ENCODE results near the gene GPR158. TPM values are rescaled to one million over a fixed set of nuclear protein-coding genes. Genes with fewer than 3 reads are reported as not detected.

Gene GPR158
- total and polyA plus RNA-seq, 2 of the 8 experiments (the other 6 are each of a cell fraction or from before 2014, with no cell fraction given) = 0.14 to 0.78 TPM

DNA sequence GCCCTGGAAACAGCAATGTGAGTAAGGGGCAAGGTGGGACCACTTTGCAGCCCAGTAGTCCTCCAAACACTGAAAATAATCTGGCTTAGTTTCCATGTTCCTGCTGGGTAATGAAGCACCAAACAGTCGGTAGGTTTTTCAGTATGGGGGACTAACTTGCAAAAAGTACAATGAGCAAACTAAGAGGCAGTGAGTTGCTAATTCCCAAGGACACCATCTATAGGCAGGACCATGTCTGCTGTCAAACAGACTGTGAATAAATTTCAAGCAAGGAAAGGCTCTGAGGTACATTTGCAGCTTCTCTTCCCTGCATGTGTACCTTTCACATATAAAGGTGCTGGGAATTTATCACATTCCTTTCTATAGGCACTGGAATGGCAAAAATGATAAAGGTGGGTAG is 327.7 kb downstream of the GPR158 start:
- no peak overlapping the region for H3K9ac ChIP-seq (replicated peaks in 1 of 4; ENCODE audit: extremely low read depth in 1 of 4, low read depth in 3 of 4, low read length in 3 of 4)
- ChIA-PET CTCF (ENCODE audit: partially characterized antibody) (interaction anchor here (1.2 kb wide), 1 partner anchor 20 kb away, joined by 3 read pairs; no protein-coding TSS in a partner anchor), POLR2A (ENCODE audit: partially characterized antibody) (no interaction called here)
- H2BK120ac ChIP-seq (replicated peaks; ENCODE audit: low read depth, low read length) = no peak overlapping the region
- no peaks in the 10 kb centered on the region for H3K36me3 ChIP-seq (ENCODE audit: control insufficient read depth in 2 of 4, insufficient read depth in 4 of 4, low read length in 3 of 4)
- no peak overlapping the region for H3K23ac ChIP-seq (ENCODE audit: insufficient read length)
- no peak overlapping the region for H4K91ac ChIP-seq (replicated peaks; ENCODE audit: insufficient read length, low read length)
- no peaks in the 10 kb centered on the region; the same call in 1 of the 2 replicates for H3K23me2 ChIP-seq (ENCODE audit: low read depth, low read length)
- H3K4me2 ChIP-seq (ENCODE audit: insufficient read depth in 1 of 2, low read depth in 2 of 2, low read length in 2 of 2) = no peak overlapping the region; a peak in 1 of 4 replicates
- H3K56ac ChIP-seq (replicated peaks; ENCODE audit: insufficient read length, low read depth, low read length) = no peak overlapping the region
- no peak overlapping the region for H3K27ac ChIP-seq (ENCODE audit: low read depth, low read length)
- no peaks in the 10 kb centered on the region for H3K27me3 ChIP-seq (replicated peaks in 1 of 4; ENCODE audit: control insufficient read depth in 3 of 4, extremely low read depth in 1 of 4, insufficient read depth in 3 of 4, low read length in 3 of 4)
- no peak overlapping the region for H3K18ac ChIP-seq (ENCODE audit: extremely low read depth, low read length)
- H3K4me3 ChIP-seq (ENCODE audit: extremely low read depth in 1 of 4, insufficient read depth in 2 of 4, low read depth in 3 of 4, low read length in 4 of 4) = no peak overlapping the region
- H4K8ac ChIP-seq (ENCODE audit: extremely low read depth, insufficient read depth, low read length) = no peak overlapping the region
- no peaks in the 10 kb centered on the region for H4K20me1 ChIP-seq (replicated peaks in 1 of 2; ENCODE audit: control insufficient read depth in 1 of 2, insufficient read depth in 2 of 2, low read length in 2 of 2)
- FAIRE-seq (no peak), DNase-seq (ENCODE audit: low read depth in 1 of 2, low spot score in 2 of 2) (no peak)
- H2BK5ac ChIP-seq (ENCODE audit: low read depth, low read length) = no peak overlapping the region
- H2BK20ac ChIP-seq (ENCODE audit: low read length) = no peak overlapping the region
- no peaks in the 10 kb centered on the region for H3K79me2 ChIP-seq (ENCODE audit: control insufficient read depth in 1 of 2, insufficient read depth in 2 of 2, low read length in 2 of 2)
- H2AFZ ChIP-seq (ENCODE audit: low read length) = no peak overlapping the region
- no peak overlapping the region for H2AK5ac ChIP-seq (ENCODE audit: low read depth, low read length)
- no peak overlapping the region for H2BK15ac ChIP-seq (ENCODE audit: low read length)
- no peak for TF ChIP-seq EP300 (IDR thresholded peaks at IDR 0.05; ENCODE audit: borderline replicate concordance in 1 of 2, low read depth in 2 of 2, low read length in 2 of 2)
- no peak for TF ChIP-seq POLR2AphosphoS5 (IDR thresholded peaks at IDR 0.05; ENCODE audit: low read depth, low read length)
- no peak for TF ChIP-seq GTF2F1 (IDR thresholded peaks at IDR 0.05; ENCODE audit: borderline replicate concordance, low read depth, low read length)
- TF ChIP-seq BRCA1 (IDR thresholded peaks at IDR 0.05; ENCODE audit: low read depth, low read length) = no peak
- TF ChIP-seq NANOG (IDR thresholded peaks at IDR 0.05; ENCODE audit: insufficient read depth, low read depth, low read length, poor library complexity, severe bottlenecking) = no peak
- H3K14ac ChIP-seq (ENCODE audit: insufficient read length) = no peak overlapping the region
- no peak overlapping the region for H3K4ac ChIP-seq (replicated peaks; ENCODE audit: insufficient read length, low read depth, low read length)
- H3K9me3 ChIP-seq (ENCODE audit: insufficient read depth in 2 of 2, low read depth in 1 of 2, low read length in 1 of 2) = no peaks in the 10 kb centered on the region
- H2BK12ac ChIP-seq (ENCODE audit: low read depth, low read length) = no peak overlapping the region
- no peak overlapping the region for H4K5ac ChIP-seq (ENCODE audit: insufficient read length, low read depth, low read length)
- H3K79me1 ChIP-seq (ENCODE audit: low read depth, low read length) = no peaks in the 10 kb centered on the region
- peaks cover 0 to 10% (median 5%) of the 10 kb centered on the region in 4 experiments; a peak in 4 of 7 replicates for H3K4me1 ChIP-seq (replicated peaks in 1 of 4; ENCODE audit: control insufficient read depth in 3 of 4, insufficient read depth in 4 of 4, low read length in 3 of 4)
- 93% methylated on average over 1 of the region's 1 CpG; no CpG with 5 or more reads in 1 of the 2 experiments for WGBS, 2 experiments (ENCODE audit: extremely low coverage in 1 of 2, insufficient coverage in 1 of 2, insufficient read length in 1 of 2, insufficient replicate concordance in 2 of 2, low coverage in 1 of 2, low lambda C conversion rate in 2 of 2, missing lambda C conversion rate in 1 of 2)
